ENCODE data around the gene ALAD.

The ALAD gene

GRCh38 chr9:113376634-113377567 is 24.2 kb downstream of the ALAD start, which contains the start of gene HDHD3:
Gene HDHD3 (minus strand): TSS chr9:113376986. CDS start chr9:113374354, 2,632 bp downstream.
- POLR2A ChIA-PET = interaction anchor here (0.6 to 1.2 kb wide), 11 partner anchors 10 to 65 kb away, joined by 3 to 10 read pairs (median 3); partner anchors contain the start of genes ALAD, C9orf43, POLE3 and WDR31
- CTCF ChIA-PET = no interaction called here
- TF ChIP-seq HDGF (IDR thresholded peaks at IDR 0.05; ENCODE audit: borderline replicate concordance) = no peak
- no peak for TF ChIP-seq SP1 (IDR thresholded peaks at IDR 0.05)
- no peak for TF ChIP-seq ZNF384 (IDR thresholded peaks at IDR 0.05)
- TF ChIP-seq FOXA1 (IDR thresholded peaks at IDR 0.05) = no peak
- no peak for TF ChIP-seq ARNT (IDR thresholded peaks at IDR 0.05)
- peak; percentile 52; the same call in 1 of the 2 replicates for TF ChIP-seq L3MBTL2 (conservative IDR thresholded peaks at IDR 0.05)
- TF ChIP-seq FOXM1 (IDR thresholded peaks at IDR 0.05; ENCODE audit: borderline replicate concordance) = no peak
- TF ChIP-seq NFRKB (IDR thresholded peaks at IDR 0.05) = no peak
- no peak for TF ChIP-seq LEF1 (IDR thresholded peaks at IDR 0.05; ENCODE audit: borderline replicate concordance)
- DNase-seq (ENCODE audit: extremely low spot score) = peak; percentile 94

GRCh38 chr9:113375057-113376023 is 25.7 kb downstream of the ALAD start:
- TF ChIP-seq SP1 (IDR thresholded peaks at IDR 0.05) (no peak), ELF4 (IDR thresholded peaks at IDR 0.05) (no peak), HDGF (IDR thresholded peaks at IDR 0.05; ENCODE audit: borderline replicate concordance) (no peak), NFRKB (IDR thresholded peaks at IDR 0.05) (no peak), TARDBP (IDR thresholded peaks at IDR 0.05) (no peak), ZNF384 (IDR thresholded peaks at IDR 0.05) (no peak), ARNT (IDR thresholded peaks at IDR 0.05) (no peak), PKNOX1 (IDR thresholded peaks at IDR 0.05) (no peak), FOXK2 (IDR thresholded peaks at IDR 0.05) (no peak), FOXA1 (IDR thresholded peaks at IDR 0.05) (no peak), CTBP1 (IDR thresholded peaks at IDR 0.05; ENCODE audit: borderline replicate concordance) (no peak), FOXM1 (IDR thresholded peaks at IDR 0.05; ENCODE audit: borderline replicate concordance) (no peak), SUZ12 (IDR thresholded peaks at IDR 0.05) (no peak), BHLHE40 (IDR thresholded peaks at IDR 0.05; ENCODE audit: borderline replicate concordance) (no peak)
- ChIA-PET POLR2A (interaction anchor here (0.7 to 1.3 kb wide), 2 partner anchors 36 to 100 kb away, joined by 3 read pairs; partner anchors contain the start of genes CDC26, PRPF4 and WDR31), CTCF (interaction anchor here (0.6 to 0.9 kb wide), 2 partner anchors 14 to 101 kb away, joined by 3 read pairs; no protein-coding TSS in a partner anchor)
- no peak for DNase-seq (ENCODE audit: extremely low spot score)

- ChIA-PET POLR2A (no interaction called here), CTCF (interaction anchor here (0.9 kb wide), 1 partner anchor 12 kb away, joined by 3 read pairs; no protein-coding TSS in a partner anchor)
- TF ChIP-seq FOXK2 (IDR thresholded peaks at IDR 0.05) (no peak), CTBP1 (IDR thresholded peaks at IDR 0.05; ENCODE audit: borderline replicate concordance) (no peak), TARDBP (IDR thresholded peaks at IDR 0.05) (no peak), SP1 (IDR thresholded peaks at IDR 0.05) (no peak), ELF4 (IDR thresholded peaks at IDR 0.05) (no peak), FOXM1 (IDR thresholded peaks at IDR 0.05; ENCODE audit: borderline replicate concordance) (no peak), PKNOX1 (IDR thresholded peaks at IDR 0.05) (no peak), SUZ12 (IDR thresholded peaks at IDR 0.05) (no peak), ZNF384 (IDR thresholded peaks at IDR 0.05) (no peak), L3MBTL2 (conservative IDR thresholded peaks at IDR 0.05) (no peak), ARNT (IDR thresholded peaks at IDR 0.05) (no peak), HDGF (IDR thresholded peaks at IDR 0.05; ENCODE audit: borderline replicate concordance) (no peak), LEF1 (IDR thresholded peaks at IDR 0.05; ENCODE audit: borderline replicate concordance) (no peak), NFRKB (IDR thresholded peaks at IDR 0.05) (no peak), BHLHE40 (IDR thresholded peaks at IDR 0.05; ENCODE audit: borderline replicate concordance) (no peak)
- DNase-seq (ENCODE audit: extremely low spot score) = no peak
Observed at GRCh38 chr9:113373676-113374392, 27.2 kb downstream of the ALAD start.

- TF ChIP-seq L3MBTL2 (conservative IDR thresholded peaks at IDR 0.05) (no peak), ELF4 (IDR thresholded peaks at IDR 0.05) (no peak), LEF1 (IDR thresholded peaks at IDR 0.05; ENCODE audit: borderline replicate concordance) (no peak), CTBP1 (IDR thresholded peaks at IDR 0.05; ENCODE audit: borderline replicate concordance) (no peak), HDGF (IDR thresholded peaks at IDR 0.05; ENCODE audit: borderline replicate concordance) (no peak), FOXM1 (IDR thresholded peaks at IDR 0.05; ENCODE audit: borderline replicate concordance) (no peak), SP1 (IDR thresholded peaks at IDR 0.05) (no peak), TARDBP (IDR thresholded peaks at IDR 0.05) (no peak), NFRKB (IDR thresholded peaks at IDR 0.05) (no peak), FOXA1 (IDR thresholded peaks at IDR 0.05) (no peak), FOXK2 (IDR thresholded peaks at IDR 0.05) (no peak), ARNT (IDR thresholded peaks at IDR 0.05) (no peak), ZNF384 (IDR thresholded peaks at IDR 0.05) (no peak), BHLHE40 (IDR thresholded peaks at IDR 0.05; ENCODE audit: borderline replicate concordance) (no peak), PKNOX1 (IDR thresholded peaks at IDR 0.05) (no peak), SUZ12 (IDR thresholded peaks at IDR 0.05) (no peak)
- CTCF ChIA-PET = no interaction called here
- no peak for DNase-seq (ENCODE audit: extremely low spot score)
- POLR2A ChIA-PET = no interaction called here
Observed at GRCh38 chr9:113373256-113373655, 27.8 kb downstream of the ALAD start.
